GM18519 (cell line): ENCODE results near the gene RAB3GAP2.
A peak's percentile ranks its signal among the peaks of the same experiment; 100 is the strongest.
"Not testable (repeated sequence)": the region's sequence is repeated elsewhere in the genome, so short reads cannot be mapped to it uniquely, and the experiment has no call there.

ENCODE experiments used
- ATAC-seq: cut with Tn5 transposase; IDR thresholded peaks from one replicate; pipeline ENCODE4 v1.9.1; 2021; ENCODE audit warnings: mild to moderate bottlenecking, moderate library complexity; ENCODE audit not compliant: unreplicated experiment, low FRiP score

RAB3GAP2 gene

GRCh38 chr1:220239966-220240365, 32.3 kb downstream of the RAB3GAP2 start:
- no peak for ATAC-seq

DNA sequence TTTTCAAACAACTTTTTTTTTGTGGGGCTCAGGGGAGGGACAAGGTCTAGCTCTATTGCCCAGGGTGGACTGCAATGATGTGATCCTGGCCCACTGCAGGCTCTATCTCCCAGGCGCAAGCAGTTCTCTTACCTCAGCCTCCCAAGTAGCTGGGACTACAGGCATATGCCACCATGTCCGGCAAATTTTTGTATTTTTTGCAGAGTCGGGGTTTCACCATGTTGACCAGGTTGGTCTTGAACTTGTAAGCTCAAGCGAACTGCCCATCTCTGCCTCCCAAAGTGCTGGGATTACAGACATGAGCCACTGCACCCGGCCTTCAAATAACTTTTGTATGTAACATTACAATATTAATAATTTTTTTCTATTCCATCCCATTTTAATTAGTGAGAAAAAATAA, 33.0 kb downstream of the RAB3GAP2 start:
- no peak for ATAC-seq

GRCh38 chr1:220236278-220236677, 36.0 kb downstream of the RAB3GAP2 start:
- ATAC-seq = not testable (repeated sequence)

DNA sequence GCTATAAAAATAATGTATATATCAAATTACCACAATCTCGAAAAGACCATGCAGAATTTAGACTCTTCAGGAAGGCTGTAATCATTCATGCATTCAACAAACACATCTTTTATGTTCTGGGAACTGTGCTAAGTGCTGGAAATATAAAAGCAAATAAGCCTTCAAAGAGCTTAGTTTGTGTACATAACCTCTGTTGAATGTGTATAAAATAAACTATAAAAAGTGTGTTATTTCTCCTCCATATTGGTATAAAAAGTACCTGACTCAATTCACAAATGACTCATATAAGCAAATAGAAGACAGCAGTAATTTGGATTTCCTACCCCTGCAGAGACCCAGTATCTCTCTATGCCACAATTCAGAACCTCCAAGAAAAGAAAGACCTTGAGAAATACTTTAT, 36.8 kb downstream of the RAB3GAP2 start:
- ATAC-seq = no peak

GRCh38 chr1:220233927-220234326, 38.3 kb downstream of the RAB3GAP2 start:
- ATAC-seq = no peak

DNA sequence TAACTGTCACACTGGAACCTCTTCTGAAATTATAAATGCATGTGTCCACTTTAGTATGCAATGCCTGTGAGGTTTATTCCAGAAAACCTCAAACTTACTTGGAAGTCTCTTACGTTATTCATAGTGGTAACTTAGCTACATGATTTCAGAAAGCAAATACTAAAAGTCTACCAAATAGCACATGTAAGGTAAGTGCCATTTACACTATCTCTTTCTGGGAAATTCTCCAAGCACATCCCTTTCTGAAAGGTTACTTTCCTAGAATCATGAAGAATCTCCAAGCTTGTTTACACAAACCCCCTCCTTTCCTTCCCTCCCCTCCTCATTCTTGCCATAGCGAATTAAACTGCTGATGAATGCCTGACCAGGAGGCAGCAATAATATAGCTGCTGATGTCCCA, 42.5 kb downstream of the RAB3GAP2 start:
- no peak for ATAC-seq

GRCh38 chr1:220227393-220227792, 44.9 kb downstream of the RAB3GAP2 start:
- no peak for ATAC-seq

GRCh38 chr1:220226752-220227151, 45.5 kb downstream of the RAB3GAP2 start:
- no peak for ATAC-seq

DNA sequence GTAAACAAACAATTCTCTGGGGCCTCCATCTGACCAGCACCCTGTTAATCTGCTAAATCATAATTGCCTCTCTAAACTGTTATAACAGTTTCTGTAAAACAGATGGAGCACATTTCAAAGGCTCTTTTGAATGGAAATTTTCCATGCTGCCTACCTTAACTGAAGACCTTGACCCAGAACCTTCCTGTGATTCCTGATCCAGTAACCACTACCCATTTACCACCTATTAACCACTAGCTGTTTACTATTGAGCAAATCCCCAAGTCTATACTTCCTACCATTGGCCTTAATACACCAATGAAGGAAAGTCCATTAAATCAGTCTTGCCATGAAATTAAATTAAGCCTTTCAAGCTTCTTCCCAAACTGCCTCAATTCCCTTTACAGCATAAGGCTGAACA, 46.3 kb downstream of the RAB3GAP2 start:
- ATAC-seq = no peak

- ATAC-seq = no peak
Measured at GRCh38 chr1:220224611-220225124, 47.6 kb downstream of the RAB3GAP2 start.

- ATAC-seq = no peak
Measured at GRCh38 chr1:220224033-220224432, 48.2 kb downstream of the RAB3GAP2 start.

- ATAC-seq = peak; percentile 27
Measured at GRCh38 chr1:220222939-220223338, 49.3 kb downstream of the RAB3GAP2 start.

DNA sequence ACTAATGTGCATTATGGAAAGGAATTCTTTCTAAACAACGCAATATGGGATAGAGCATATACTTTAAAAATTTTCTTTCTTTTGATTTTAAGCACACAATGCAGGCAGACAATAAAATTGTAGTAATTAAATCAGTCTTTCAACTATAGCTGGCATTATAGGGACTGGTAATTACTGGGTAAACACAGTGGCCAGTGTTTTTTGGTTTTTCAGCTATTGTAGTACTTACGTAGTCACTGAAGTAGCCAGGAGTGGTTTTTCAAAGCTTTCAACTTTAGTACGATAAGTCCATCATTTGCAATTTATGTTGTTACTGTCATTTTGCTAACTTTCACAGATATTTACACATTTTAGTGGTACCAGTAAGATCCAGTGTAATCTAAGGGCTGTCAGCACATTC, 50.6 kb downstream of the RAB3GAP2 start:
- ATAC-seq = no peak

DNA sequence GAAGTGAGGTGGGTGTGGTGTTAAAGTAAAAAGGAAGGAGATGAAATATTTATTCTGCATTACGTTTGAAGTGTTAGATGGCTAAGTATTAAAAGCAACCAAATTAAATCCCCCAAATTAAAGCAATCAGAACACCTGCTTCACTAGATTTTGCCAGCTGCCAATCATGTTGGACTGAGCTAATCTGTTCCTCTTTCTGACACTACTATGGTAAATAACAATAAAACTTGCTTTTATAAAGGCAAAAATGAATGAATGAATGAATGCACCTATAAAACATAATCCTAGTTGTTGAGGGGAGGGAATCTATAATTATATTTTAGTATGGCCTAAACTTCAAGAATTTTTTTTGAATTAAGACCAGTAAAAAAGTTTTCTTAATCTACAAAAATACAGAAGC, 51.0 kb downstream of the RAB3GAP2 start:
- no peak for ATAC-seq

DNA sequence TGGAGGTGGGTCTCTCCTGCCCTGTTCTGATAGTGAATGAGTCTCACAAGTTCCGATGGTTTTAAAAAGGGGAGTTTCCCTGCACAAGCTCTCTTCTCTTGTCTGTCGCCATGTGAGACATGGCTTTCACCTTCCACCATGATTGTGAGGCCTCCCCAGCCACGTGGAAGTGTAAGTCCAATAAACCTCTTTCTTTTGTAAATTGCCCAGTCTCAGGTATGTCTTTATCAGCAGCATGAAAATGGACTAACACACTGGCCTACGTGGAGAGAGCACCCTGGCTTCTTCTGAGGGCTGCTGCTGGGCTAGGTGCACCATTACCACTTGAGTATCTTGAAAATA, 51.6 kb downstream of the RAB3GAP2 start:
- not testable (repeated sequence) for ATAC-seq

DNA sequence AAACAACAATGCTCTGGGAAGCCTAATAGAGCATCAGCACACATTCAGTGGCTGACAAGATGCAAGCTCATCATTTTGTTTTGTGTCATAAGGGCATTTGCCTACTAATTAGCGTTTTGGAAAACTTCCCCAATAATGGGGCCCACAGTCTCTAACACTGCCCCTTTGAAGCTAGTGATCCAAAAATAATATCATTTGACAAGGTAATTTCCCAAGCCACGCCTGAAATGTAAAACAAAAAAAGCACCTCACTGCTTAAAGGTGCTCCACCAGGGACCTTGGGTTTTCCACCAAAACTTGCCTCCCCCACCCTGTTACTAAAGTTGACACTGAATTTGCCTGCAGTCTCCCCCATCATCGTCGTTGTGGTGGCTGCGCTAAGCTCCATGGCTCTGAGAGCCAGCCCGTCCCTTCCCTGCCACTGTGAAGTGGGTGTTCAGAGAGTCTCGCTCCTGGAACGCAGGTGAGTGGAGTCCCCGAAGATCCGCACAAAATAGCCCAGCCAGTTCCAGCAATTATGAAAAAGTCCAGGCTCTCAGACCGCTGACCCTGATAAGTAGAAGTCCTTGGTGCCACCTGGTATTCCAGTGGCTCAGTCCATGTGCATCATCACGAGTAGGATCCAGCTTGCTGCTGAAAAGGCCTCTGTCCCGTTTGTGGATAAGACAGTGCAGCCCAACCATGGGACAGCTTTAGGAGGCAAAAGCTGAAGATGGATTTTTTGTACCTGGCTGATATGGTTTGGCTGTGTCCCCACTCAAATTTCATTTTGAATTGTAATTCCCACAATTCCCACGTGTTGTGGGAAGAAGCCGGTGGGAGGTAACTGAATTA, 52.2 kb downstream of the RAB3GAP2 start:
- ATAC-seq = peak; percentile 41

DNA sequence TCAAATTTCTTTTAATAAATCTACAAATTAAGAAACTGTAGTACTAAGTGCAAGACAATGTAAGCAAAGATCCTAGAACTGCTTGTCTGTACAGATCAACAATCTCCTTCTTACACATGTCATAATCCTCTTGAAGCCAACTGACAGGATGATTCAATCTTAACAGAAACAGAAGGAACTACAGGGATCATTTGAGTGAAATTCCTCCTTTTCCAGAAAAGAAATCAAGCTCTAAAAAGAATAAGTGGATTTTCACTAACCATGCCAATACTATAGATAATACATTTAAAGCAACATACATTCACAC, 53.2 kb downstream of the RAB3GAP2 start:
- ATAC-seq = no peak

DNA sequence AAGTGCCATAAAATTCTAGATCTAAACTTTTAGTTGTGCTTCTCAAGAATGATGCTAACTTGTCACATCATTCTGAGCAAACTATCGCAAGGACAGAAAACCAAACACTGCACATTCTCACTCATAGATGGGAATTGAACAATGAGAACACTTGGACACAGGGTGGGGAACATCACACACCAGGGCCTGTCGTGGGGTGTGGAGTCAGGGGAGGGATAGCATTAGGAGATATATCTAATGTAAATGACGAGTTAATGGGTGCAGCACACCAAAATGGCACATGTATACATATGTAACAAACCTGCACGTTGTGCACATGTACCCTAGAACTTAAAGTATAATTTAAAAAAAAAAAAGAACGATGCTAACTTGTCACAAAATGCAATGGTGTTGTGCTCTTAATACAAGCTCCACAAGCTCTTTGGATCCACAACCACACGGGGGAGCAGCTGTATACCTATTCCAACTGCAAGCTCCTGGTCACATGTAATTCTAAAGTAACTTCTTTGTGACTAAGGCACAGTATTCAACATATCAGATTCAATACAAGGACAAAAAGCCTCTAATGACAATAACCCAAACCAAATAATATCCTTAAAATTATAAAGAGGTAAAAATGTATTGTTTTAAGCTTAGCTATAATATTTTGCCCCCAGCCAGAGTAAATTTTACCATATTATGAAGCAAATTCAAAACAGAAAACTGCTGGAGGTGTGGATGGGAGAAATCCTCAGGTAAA, 53.7 kb downstream of the RAB3GAP2 start:
- ATAC-seq = peak; percentile 27

DNA sequence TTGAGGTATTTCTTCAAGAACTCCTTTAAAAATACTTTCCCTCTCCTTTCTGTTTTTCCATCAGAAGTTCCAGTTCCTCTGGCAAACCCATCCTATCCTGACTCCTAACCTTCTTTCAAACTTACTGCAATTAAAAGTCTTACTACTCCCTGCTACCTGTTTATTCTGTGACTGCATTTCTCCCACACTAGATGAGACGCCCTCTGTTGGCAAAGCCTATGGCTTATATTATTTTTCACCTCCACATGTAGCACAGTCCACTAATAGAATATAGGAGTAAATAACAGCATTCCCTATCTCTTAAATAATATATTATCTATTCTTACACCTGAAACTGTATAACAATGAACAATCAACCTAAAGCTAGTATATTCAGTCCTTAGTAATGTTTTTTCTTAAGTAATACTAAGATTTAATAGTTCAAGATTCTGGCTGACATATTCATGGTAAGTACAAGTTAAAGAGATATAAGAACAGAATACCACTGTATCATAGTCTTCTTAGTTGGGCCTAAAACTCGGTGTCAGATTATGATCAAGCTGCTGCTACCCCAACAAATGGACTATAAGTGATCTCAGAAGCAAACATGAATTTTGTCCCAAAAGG, 54.8 kb downstream of the RAB3GAP2 start:
- no peak for ATAC-seq

DNA sequence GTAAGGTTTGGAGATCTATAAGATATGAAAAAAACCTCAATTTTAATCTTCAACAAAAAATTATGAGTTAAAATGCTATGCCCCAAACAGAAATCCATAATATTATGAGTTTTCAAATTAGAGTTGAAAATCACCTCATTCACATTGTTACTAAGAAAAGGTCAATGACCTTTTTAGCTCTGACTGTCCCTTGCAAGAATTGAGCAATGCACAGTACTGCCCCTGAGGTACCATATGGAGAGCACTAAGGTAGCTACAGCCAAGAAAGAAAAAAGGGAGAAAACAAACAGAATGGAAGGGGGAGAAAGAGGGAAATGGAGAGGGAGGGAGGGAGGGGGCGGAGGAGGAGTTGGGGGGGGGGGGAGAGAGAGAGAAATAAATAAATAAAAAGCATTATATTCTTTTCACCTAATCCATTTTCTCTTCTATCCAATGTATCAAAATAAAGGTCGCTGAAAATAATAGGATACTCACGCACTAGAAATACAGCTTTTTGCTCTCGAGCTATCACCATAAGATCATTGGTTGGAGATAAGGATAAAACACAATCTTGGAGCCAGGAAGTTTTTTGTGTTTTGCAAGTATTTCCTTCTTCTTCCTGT, 58.8 kb downstream of the RAB3GAP2 start:
- ATAC-seq = no peak

GRCh38 chr1:220207411-220207810, 64.8 kb downstream of the RAB3GAP2 start:
- no peak for ATAC-seq
